ENCODE results near the gene IQGAP2.

The IQGAP2 gene

GRCh38 chr5:76457674-76458485 lies 54.8 kb downstream of the IQGAP2 start (continued):
- TF ChIP-seq, protein P1, sequence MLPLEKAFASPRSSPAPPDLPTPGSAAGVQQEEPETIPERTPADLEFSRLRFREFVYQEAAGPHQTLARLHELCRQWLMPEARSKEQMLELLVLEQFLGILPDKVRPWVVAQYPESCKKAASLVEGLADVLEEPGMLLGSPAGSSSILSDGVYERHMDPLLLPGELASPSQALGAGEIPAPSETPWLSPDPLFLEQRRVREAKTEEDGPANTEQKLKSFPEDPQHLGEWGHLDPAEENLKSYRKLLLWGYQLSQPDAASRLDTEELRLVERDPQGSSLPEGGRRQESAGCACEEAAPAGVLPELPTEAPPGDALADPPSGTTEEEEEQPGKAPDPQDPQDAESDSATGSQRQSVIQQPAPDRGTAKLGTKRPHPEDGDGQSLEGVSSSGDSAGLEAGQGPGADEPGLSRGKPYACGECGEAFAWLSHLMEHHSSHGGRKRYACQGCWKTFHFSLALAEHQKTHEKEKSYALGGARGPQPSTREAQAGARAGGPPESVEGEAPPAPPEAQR (tag by site-specific recombination; IDR thresholded peaks at IDR 0.05) = no peak
- TF ChIP-seq ZEB2 (tag by site-specific recombination; IDR thresholded peaks at IDR 0.05) (0 out of 2 replicates have a peak, but pooled peaks have one; percentile 33), ZFHX2 (tag by site-specific recombination; conservative IDR thresholded peaks at IDR 0.05) (no peak), ZNF530 (tag by site-specific recombination; IDR thresholded peaks at IDR 0.05; ENCODE audit: low read depth) (no peak), ZBTB6 (tag by site-specific recombination; IDR thresholded peaks at IDR 0.05) (no peak)

GRCh38 chr5:76458486-76458830 lies 55.4 kb downstream of the IQGAP2 start:
- POLR2A ChIA-PET = no interaction called here
- CTCF ChIA-PET = interaction anchor here (1.5 kb wide), 1 partner anchor 10 kb away, joined by 4 read pairs; no protein-coding TSS in a partner anchor
- TF ChIP-seq ZNF202 (tag by site-specific recombination; IDR thresholded peaks at IDR 0.05; ENCODE audit: borderline replicate concordance) (no peak), GLI2 (tag by site-specific recombination; IDR thresholded peaks at IDR 0.05; ENCODE audit: borderline replicate concordance, low read depth) (no peak), ZSCAN30 (tag by site-specific recombination; IDR thresholded peaks at IDR 0.05) (no peak), ZSCAN23 (tag by site-specific recombination; IDR thresholded peaks at IDR 0.05) (no peak), ZNF558 (tag by site-specific recombination; IDR thresholded peaks at IDR 0.05) (no peak), AEBP2 (tag by site-specific recombination; IDR thresholded peaks at IDR 0.05; ENCODE audit: borderline replicate concordance) (no peak), SETDB1 (IDR thresholded peaks at IDR 0.05; ENCODE audit: insufficient read length, low read length) (no peak), ZBTB7A (tag by site-specific recombination; IDR thresholded peaks at IDR 0.05; ENCODE audit: low read depth) (no peak), ZFP41 (tag by site-specific recombination; IDR thresholded peaks at IDR 0.05; ENCODE audit: borderline replicate concordance) (no peak), ZNF654 (tag by site-specific recombination; IDR thresholded peaks at IDR 0.05; ENCODE audit: low read depth) (no peak), ZNF843 (tag by site-specific recombination; IDR thresholded peaks at IDR 0.05) (no peak)
- TF ChIP-seq, protein P2, sequence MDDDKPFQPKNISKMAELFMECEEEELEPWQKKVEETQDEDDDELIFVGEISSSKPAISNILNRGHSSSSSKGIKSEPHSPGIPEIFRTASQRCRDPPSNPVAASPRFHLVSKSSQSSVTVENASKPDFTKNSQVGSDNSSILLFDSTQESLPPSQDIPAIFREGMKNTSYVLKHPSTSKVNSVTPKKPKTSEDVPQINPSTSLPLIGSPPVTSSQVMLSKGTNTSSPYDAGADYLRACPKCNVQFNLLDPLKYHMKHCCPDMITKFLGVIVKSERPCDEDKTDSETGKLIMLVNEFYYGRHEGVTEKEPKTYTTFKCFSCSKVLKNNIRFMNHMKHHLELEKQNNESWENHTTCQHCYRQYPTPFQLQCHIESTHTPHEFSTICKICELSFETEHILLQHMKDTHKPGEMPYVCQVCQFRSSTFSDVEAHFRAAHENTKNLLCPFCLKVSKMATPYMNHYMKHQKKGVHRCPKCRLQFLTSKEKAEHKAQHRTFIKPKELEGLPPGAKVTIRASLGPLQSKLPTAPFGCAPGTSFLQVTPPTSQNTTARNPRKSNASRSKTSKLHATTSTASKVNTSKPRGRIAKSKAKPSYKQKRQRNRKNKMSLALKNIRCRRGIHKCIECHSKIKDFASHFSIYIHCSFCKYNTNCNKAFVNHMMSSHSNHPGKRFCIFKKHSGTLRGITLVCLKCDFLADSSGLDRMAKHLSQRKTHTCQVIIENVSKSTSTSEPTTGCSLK (tag by site-specific recombination; IDR thresholded peaks at IDR 0.05) = no peak
- TF ChIP-seq, protein P3, sequence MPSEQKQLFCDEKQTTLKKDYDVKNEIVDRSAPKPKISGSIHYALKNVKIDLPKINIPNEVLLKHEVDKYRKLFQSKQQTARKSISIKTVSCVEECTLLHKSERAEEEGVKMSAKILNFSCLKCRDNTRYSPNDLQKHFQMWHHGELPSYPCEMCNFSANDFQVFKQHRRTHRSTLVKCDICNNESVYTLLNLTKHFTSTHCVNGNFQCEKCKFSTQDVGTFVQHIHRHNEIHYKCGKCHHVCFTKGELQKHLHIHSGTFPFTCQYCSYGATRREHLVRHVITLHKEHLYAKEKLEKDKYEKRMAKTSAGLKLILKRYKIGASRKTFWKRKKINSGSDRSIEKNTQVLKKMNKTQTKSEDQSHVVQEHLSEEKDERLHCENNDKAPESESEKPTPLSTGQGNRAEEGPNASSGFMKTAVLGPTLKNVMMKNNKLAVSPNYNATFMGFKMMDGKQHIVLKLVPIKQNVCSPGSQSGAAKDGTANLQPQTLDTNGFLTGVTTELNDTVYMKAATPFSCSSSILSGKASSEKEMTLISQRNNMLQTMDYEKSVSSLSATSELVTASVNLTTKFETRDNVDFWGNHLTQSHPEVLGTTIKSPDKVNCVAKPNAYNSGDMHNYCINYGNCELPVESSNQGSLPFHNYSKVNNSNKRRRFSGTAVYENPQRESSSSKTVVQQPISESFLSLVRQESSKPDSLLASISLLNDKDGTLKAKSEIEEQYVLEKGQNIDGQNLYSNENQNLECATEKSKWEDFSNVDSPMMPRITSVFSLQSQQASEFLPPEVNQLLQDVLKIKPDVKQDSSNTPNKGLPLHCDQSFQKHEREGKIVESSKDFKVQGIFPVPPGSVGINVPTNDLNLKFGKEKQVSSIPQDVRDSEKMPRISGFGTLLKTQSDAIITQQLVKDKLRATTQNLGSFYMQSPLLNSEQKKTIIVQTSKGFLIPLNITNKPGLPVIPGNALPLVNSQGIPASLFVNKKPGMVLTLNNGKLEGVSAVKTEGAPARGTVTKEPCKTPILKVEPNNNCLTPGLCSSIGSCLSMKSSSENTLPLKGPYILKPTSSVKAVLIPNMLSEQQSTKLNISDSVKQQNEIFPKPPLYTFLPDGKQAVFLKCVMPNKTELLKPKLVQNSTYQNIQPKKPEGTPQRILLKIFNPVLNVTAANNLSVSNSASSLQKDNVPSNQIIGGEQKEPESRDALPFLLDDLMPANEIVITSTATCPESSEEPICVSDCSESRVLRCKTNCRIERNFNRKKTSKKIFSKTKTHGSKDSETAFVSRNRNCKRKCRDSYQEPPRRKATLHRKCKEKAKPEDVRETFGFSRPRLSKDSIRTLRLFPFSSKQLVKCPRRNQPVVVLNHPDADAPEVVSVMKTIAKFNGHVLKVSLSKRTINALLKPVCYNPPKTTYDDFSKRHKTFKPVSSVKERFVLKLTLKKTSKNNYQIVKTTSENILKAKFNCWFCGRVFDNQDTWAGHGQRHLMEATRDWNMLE (tag by site-specific recombination; conservative IDR thresholded peaks at IDR 0.05; ENCODE audit: low read depth) = no peak
- H3K27ac ChIP-seq (ENCODE audit: extremely low read depth, low read depth, low read length) = no peak overlapping the region
- H3K36me3 ChIP-seq (ENCODE audit: control insufficient read depth in 2 of 2, insufficient read depth in 1 of 2, low read length in 2 of 2) = no peaks in the 10 kb centered on the region
- no peak overlapping the region for H3K4me3 ChIP-seq (ENCODE audit: low read depth, low read length)
- H3K4me1 ChIP-seq (ENCODE audit: control insufficient read depth, insufficient read depth, low read length) = 0 out of 2 replicates have a peak, but pooled peaks cover 5% of the 10 kb centered on the region
- no peaks in the 10 kb centered on the region for H3K9me3 ChIP-seq (ENCODE audit: control insufficient read depth, insufficient read depth, low read depth, low read length)

Measured in HEK293 (cell line).